GM18907 (cell line): ENCODE data around the gene POU2AF1.

Experiments
- ATAC-seq: cut with Tn5 transposase; IDR thresholded peaks from one replicate; pipeline ENCODE4 v1.9.1; 2021; ENCODE audit warnings: mild to moderate bottlenecking, moderate library complexity; ENCODE audit not compliant: unreplicated experiment

POU2AF1 gene

GRCh38 chr11:111349191-111349695, 29.8 kb downstream of the POU2AF1 start:
- peak; percentile 36 for ATAC-seq

- no peak for ATAC-seq
These were observed 30.9 kb downstream of the POU2AF1 start for GRCh38 chr11:111348147-111348546.

DNA sequence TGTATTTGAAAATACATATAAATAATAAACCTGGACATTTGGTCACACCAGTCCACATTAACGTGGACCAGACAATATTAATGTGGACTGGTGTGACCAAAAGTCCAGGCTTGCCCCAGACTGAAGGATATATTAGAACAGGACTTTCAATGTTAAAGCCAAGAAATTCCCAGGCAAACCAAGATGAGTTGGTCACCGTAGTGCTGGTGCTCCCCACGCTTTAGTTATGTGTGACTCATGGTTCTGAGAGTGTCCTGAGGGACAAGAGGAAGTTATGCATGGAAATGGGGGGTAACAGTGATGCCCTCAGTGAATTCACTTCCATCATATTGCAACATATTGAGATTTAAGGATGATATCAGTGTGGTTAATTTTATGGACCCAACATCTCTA, 31.4 kb downstream of the POU2AF1 start:
- no peak for ATAC-seq

DNA sequence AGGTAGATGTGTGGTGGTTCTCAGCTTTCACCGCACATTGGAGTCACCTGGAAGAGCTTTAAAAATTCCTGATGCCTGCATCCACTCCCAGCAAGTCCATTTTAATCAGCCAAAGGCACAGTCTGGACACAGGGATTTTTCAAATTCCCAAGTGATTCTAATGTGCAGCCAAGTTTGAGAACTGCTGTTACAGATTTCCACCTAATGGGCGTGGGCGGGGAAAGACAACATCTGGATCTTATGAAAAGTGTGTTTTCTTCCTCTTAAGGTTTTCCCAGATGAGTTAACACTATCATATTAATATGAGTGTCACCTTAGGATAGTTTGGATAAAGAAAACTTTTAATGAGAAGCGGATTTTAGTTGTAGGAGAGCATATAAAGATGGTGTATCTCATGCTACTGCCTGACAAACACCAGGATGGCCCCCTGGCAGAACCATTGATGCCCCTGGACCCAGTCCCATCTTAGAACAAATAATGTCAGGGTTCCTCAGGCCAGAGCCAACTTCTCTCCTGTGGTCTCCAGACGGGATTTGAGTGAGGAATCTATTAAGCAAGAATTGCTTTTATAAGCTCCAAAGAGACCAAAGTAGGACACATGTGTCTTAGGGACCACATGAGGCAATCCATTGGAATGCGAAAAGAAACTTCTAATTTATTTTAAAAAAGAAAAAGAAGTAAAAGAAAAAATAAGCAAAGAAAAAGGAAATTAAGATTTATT, 31.9 kb downstream of the POU2AF1 start:
- no peak for ATAC-seq

- ATAC-seq = no peak
These were observed 35.0 kb downstream of the POU2AF1 start for GRCh38 chr11:111344032-111344431.

- ATAC-seq = no peak
These were observed 36.7 kb downstream of the POU2AF1 start for GRCh38 chr11:111342329-111342728.

- ATAC-seq = no peak
These were observed 39.2 kb downstream of the POU2AF1 start for GRCh38 chr11:111339758-111340388.

DNA sequence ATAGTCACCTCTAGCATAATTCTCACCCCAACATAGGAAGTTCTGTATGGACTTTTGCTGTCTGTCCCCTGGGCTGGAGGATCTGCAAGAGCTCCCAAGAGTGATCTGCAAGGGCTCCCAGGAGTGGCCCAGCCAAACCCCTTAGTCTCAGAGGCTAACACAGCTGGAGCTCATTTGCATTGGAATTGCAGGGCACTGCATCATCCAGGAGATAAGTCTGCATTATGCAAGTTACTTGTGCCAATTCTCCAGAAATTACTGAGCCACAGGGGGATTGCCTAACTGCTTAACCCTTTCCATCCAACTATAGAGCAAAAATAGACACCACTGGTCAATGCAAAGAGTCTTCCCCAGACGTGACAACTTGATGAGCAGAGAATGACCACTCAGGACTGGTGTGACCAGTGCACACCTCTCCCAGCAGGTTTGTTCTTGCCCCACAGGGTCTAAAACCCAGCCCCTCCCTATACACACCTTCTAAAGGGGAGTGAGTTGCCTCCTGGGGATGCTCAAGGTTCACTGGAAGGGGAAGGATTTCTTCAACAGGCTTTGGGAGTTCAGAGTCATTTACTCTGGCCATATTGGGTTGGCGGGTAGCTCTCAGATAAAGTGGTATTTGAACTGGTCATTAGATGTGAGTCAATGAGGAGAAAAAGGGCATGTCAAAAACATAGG, 42.4 kb downstream of the POU2AF1 start:
- no peak for ATAC-seq

- no peak for ATAC-seq
These were observed 43.0 kb downstream of the POU2AF1 start for GRCh38 chr11:111336062-111336461.

- no peak for ATAC-seq
These were observed 43.5 kb downstream of the POU2AF1 start for GRCh38 chr11:111335549-111335948.

DNA sequence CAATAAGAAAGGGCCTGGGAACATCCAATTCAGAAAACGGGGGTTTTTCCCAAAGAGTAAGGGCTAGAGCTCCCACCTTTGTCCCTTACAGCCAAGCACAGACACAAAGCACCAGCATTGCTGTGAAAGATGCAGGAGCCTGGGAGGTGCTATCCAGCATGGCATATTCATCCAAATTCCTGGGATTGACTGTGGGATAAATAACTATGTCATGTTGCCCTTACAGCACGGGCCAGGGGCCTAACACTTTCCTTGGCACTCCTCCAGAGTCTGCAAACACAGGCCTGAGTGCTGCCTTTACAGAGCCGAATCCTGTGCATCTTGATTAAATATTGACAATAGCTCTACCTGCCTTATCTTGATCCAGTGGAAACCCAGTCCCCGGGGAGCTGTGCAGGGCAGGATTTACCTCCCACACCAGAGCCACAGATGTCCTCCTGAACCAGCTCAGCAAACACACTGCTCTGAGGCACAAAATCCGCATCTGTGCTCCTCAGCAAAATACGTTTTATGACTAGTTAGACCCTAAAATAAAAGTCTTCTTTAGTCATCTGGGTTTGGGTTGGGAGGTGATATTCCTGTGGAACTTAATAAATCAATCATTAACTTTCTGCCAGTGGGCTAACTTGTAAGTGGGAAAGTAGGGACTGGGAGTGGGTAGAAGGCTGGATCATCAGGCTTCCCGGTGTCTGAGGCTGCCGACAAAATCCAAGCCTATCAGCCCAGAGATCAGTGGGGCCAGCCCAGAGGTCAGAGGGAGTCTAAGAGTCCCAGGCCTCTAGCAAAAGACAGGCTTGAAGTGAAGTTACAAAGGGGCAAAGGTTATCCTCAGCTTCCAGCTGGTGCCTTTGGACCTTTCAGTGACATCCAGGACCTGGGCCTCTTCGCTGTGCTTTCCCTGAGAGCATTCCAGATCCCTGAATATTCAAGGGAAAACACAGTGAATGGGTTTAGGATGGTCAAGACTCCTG, 44.3 kb downstream of the POU2AF1 start:
- no peak for ATAC-seq

DNA sequence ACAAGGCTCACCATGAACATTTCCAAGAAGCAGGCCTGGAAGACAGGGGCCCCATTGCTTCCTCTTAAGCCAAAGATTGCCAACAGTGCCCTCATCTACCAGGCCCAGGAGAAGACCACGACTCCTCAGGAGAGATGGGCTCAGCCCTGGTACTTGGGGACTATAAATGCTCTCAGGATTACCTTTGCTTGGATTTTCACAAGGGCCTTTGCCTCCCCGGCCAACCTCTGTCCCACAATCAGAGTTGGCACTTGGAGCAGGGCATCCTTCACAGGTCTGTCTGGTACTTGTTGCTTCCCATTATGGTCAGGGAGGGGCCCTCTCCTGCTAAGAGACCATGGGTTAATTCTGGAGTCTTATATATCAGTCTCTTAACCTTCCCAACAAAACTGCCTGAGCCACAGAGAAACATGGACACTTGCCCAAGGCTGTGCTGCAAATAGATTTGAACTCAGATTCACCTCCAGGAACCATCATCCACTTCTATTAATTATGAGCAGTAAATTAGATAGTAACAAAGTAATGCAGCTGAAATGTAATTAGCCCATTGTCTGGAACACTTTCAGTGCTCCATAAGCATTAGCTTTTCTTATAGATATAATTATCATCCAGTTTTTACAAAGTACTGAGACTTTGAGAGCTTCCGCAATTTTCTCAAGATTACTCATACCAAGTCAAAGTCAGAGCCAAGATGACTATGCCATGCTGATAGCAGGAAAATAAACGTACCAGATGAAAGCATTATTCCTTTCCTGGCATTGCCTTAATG, 47.2 kb downstream of the POU2AF1 start:
- ATAC-seq = no peak

DNA sequence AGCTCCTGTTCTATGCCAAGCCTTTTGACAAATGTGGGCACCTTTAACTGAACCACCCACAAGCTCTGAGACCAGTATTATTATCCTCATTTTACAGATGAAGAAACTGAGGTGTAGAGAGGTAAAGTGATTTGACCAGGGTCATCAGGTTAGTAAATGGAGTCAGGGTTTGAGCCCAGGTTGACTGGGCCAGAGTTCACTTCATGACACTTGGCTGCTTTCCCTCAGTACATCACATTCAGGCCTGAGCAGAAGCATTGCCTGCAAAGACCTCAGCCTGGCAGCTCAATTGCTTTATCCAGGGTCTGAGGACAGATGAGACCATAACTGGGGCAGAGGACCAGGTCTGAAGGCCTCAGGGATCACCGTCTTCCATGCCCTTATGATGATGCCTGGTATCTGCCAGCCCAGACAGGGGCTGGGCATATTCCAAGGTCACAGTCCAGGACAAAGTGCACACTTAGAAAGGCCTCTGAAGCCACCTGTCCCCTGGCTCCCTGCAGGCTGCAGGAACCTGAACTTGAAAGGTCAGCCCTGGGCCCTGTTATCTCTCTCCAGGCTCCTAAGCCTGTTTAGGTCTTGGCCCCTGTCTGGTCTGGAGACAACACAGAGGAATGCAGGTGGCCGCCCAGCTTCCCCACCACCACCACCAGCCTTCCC, 48.7 kb downstream of the POU2AF1 start:
- no peak for ATAC-seq

GRCh38 chr11:111329306-111330204, 49.5 kb downstream of the POU2AF1 start:
- ATAC-seq = no peak

DNA sequence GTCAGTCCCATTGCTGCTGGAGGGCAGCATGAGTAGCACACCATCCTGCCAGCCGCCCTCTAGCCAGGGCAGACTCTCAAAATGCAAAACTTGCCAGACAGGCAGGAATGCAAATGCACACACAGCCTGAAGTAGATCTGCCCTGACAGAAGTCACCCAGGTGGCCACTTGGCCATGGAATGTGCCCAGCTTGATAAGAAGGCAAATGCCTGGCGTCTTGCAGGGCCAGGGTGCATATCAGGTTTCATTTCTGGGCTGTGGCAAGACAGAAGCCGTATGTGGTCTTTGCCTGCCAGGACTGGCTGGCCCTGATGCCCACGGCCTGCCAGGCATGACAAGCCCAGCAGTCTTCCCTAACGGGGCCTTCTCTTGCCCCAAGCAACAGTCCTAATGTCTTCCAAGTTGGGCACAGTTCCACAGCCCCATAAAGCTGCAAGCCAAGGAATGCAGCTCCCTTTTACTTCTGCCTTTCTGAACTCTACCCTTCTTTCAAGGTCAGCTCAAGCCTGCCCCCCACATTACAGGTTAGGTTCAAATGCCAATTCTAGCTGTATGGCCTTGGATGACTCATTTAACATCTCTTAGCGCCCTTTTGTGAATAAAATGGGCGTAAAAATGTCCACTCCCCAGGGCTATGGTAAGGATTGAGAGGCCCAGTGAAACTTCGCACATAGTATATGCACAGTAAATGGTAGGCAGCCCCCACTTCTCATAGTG, 51.0 kb downstream of the POU2AF1 start:
- ATAC-seq = no peak

- no peak for ATAC-seq
These were observed 52.3 kb downstream of the POU2AF1 start for GRCh38 chr11:111326824-111327223.

- no peak for ATAC-seq
These were observed 53.8 kb downstream of the POU2AF1 start for GRCh38 chr11:111325259-111325658.

DNA sequence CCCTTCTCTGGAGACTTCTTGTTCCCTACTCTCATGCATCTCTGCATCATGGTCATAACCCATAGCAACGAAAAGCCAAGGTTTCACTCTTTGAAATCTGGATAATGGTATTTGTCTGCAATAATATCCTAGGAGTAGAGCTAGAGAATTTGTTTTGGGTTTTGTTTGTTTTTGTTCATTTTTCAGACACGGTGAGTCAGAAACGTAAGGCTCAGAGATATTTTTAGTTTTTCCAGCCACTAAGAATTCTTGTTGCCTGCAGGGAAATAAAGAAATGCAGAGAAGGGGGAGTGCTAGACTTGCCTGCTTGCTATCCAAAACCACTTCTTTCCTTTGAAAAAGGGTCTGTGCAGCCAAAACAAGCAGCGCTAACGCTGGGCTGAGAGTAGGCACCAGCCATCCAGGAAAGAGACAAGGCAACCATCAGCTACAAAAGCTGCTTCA, 54.8 kb downstream of the POU2AF1 start:
- no peak for ATAC-seq
